ENCODE measurements around the gene GKN1. TPM values are rescaled to one million over a fixed set of nuclear protein-coding genes. Genes with fewer than 3 reads are reported as not detected.

The GKN1 gene
- polyA plus RNA-seq, 1 donor from 2014 or later = not detected

DNA sequence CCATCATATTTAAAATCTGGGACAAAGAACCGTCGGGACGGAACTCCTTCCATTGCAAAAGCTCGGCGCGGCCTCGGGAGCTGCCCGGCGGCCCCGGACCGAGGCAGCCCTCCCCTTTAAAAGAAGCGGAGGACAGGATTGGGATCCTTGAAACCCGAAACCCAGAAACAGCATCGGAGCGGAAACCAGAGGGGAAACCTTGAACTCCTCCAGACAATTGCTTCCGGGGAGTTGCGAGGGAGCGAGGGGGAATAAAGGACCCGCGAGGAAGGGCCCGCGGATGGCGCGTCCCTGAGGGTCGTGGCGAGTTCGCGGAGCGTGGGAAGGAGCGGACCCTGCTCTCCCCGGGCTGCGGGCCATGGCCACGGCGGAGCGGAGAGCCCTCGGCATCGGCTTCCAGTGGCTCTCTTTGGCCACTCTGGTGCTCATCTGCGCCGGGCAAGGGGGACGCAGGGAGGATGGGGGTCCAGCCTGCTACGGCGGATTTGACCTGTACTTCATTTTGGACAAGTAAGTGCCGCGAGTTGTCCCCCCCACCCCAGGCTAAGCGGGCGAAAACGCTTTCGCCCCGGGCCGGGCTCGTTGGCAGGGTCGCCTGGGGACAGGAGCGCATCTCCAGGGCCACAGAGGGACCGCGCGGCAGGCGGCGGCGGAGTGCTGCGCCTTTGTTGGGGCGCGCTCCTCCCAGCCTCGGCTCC, 38.9 kb downstream of the GKN1 start, which contains the start of gene ANTXR1:
Gene ANTXR1 (plus strand): TSS at position 38 of the 698 bp plus-strand sequence. CDS start 321 bp downstream, at position 359.
- no peaks in the 10 kb centered on the region for H3K9me2 ChIP-seq (ENCODE audit: insufficient read depth, low read length)
- H3K4me2 ChIP-seq (ENCODE audit: low read length) = peak within 1 kb of the TSS; percentile 45
- H2AFZ ChIP-seq (ENCODE audit: low read depth, low read length) = peak within 1 kb of the TSS; percentile 92
- H3K27ac ChIP-seq (ENCODE audit: low read length) = peak within 1 kb of the TSS; percentile 68
- H3K36me3 ChIP-seq (ENCODE audit: insufficient read depth, low read length) = no peaks in the 10 kb centered on the region
- no peaks in the 10 kb centered on the region for H3F3A ChIP-seq (ENCODE audit: insufficient read depth, low read length, poor library complexity, severe bottlenecking)
- peak within 1 kb of the TSS; percentile 86 for H3K9ac ChIP-seq (ENCODE audit: low read length)
- TF ChIP-seq REST (IDR thresholded peaks at IDR 0.05; ENCODE audit: borderline replicate concordance) (no peak), MXI1 (conservative IDR thresholded peaks at IDR 0.05; ENCODE audit: poor library complexity, severe bottlenecking) (peak; percentile 50), EP300 (conservative IDR thresholded peaks at IDR 0.05; ENCODE audit: poor library complexity, severe bottlenecking) (no peak), RAD21 (conservative IDR thresholded peaks at IDR 0.05) (peak; percentile 4), TAF1 (IDR thresholded peaks at IDR 0.05; ENCODE audit: low read depth) (no peak), EZH2 (IDR thresholded peaks at IDR 0.05; ENCODE audit: borderline replicate concordance, insufficient read depth, low read length, poor library complexity, severe bottlenecking) (no peak), POLR2AphosphoS5 (IDR thresholded peaks at IDR 0.05) (peak; percentile 39), SMC3 (conservative IDR thresholded peaks at IDR 0.05; ENCODE audit: poor library complexity) (no peak)
- TF ChIP-seq, protein P1, sequence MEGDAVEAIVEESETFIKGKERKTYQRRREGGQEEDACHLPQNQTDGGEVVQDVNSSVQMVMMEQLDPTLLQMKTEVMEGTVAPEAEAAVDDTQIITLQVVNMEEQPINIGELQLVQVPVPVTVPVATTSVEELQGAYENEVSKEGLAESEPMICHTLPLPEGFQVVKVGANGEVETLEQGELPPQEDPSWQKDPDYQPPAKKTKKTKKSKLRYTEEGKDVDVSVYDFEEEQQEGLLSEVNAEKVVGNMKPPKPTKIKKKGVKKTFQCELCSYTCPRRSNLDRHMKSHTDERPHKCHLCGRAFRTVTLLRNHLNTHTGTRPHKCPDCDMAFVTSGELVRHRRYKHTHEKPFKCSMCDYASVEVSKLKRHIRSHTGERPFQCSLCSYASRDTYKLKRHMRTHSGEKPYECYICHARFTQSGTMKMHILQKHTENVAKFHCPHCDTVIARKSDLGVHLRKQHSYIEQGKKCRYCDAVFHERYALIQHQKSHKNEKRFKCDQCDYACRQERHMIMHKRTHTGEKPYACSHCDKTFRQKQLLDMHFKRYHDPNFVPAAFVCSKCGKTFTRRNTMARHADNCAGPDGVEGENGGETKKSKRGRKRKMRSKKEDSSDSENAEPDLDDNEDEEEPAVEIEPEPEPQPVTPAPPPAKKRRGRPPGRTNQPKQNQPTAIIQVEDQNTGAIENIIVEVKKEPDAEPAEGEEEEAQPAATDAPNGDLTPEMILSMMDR (IDR thresholded peaks at IDR 0.05; ENCODE audit: poor library complexity, severe bottlenecking) = peak; percentile 18
- H4K20me1 ChIP-seq (ENCODE audit: insufficient read depth) = no peaks in the 10 kb centered on the region
- no peaks in the 10 kb centered on the region for H3K27me3 ChIP-seq (ENCODE audit: insufficient read depth, low read depth, low read length)
- H3K79me2 ChIP-seq (replicated peaks; ENCODE audit: insufficient read depth, low read length) = peaks cover 40% of the 10 kb centered on the region
- H3K4me3 ChIP-seq (ENCODE audit: low read length) = peak within 1 kb of the TSS; percentile 94
- H3K9me3 ChIP-seq (ENCODE audit: low read length) = no peaks in the 10 kb centered on the region

DNA sequence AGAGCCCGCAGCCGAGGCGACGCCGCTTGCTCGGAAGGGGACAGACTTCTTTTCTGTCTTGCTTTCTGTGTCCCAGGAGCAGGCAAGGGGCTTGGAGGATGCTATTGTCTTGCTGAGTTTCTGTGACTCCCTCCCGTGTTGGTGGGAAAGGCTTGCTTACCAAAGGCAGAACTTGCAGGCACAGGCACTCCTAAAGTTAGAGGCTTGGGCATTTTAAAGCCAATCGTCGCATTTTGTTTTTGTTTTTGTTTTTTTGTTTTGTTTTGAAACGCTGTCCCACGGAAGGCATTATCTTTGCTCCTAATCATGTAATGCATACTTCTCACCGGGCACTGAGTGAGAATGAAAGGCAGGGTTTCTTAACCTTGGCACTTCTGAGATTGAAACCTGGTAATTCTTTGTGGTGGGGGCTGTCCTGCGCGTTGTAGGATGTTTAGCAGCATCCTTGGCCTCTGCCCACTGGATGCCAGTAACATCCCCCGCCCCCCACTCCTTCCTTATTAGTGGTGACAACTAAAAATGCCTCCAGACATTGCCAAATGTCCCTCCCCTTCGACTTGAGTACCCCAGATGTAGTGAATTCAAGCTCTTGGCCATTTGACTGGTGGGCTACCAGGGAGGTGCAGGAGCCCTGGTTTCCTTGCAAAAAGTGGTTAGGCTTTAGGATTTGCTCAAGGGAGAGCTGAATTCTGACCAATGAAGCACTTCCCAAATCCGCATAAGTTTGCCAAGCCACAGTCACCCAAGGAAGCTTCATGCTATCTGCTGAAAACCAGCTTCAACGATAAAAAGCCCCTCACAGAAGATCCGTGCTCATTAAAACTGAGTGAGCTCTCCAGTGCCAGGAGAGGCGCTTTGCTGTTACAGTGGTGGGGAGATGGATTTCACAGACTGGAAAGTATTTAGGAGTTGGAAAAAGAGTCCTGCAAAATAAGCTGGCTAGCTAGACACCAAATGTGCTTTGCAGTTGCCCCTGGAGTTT, 39.7 kb downstream of the GKN1 start:
- no peak for TF ChIP-seq MXI1 (conservative IDR thresholded peaks at IDR 0.05; ENCODE audit: poor library complexity, severe bottlenecking)
- TF ChIP-seq, protein P1 (IDR thresholded peaks at IDR 0.05; ENCODE audit: poor library complexity, severe bottlenecking) = peak; percentile 36
- H3K9me2 ChIP-seq (ENCODE audit: insufficient read depth, low read length) = no peaks in the 10 kb centered on the region
- H3F3A ChIP-seq (ENCODE audit: insufficient read depth, low read length, poor library complexity, severe bottlenecking) = no peaks in the 10 kb centered on the region
- H3K79me2 ChIP-seq (replicated peaks; ENCODE audit: insufficient read depth, low read length) = peaks cover 49% of the 10 kb centered on the region
- no peaks in the 10 kb centered on the region for H3K36me3 ChIP-seq (ENCODE audit: insufficient read depth, low read length)
- no peaks in the 10 kb centered on the region for H3K27me3 ChIP-seq (ENCODE audit: insufficient read depth, low read depth, low read length)
- H2AFZ ChIP-seq (ENCODE audit: low read depth, low read length) = peak overlapping the region; percentile 92
- H4K20me1 ChIP-seq (ENCODE audit: insufficient read depth) = no peaks in the 10 kb centered on the region
- H3K4me3 ChIP-seq (ENCODE audit: low read length) = peak overlapping the region; percentile 94
- H3K9ac ChIP-seq (ENCODE audit: low read length) = peak overlapping the region; percentile 86
- H3K9me3 ChIP-seq (ENCODE audit: low read length) = no peaks in the 10 kb centered on the region
- H3K27ac ChIP-seq (ENCODE audit: low read length) = peak overlapping the region; percentile 68
- peak overlapping the region; percentile 41 for H3K4me2 ChIP-seq (ENCODE audit: low read length)
